Stimulated activated CD4-positive, alpha-beta T cell treated with anti-CD3 and anti-CD28 coated beads, Interleukin-12 subunit alpha, Interleukin-12 subunit beta, amount 100 ng/mL, for 48 hours (primary cell): ENCODE measurements around the gene NLGN1.

ENCODE experiments used
- DNase-seq, 3 donors: peaks; one replicate each; pipeline ENCODE4 v3.0.0-alpha.2; 2020; ENCODE audit warnings: low read depth in 2 of 3, low spot score in 1 of 3

NLGN1 gene

GRCh38 chr3:173632945-173633344 lies 235.4 kb downstream of the NLGN1 start:
- no peak for DNase-seq

DNA sequence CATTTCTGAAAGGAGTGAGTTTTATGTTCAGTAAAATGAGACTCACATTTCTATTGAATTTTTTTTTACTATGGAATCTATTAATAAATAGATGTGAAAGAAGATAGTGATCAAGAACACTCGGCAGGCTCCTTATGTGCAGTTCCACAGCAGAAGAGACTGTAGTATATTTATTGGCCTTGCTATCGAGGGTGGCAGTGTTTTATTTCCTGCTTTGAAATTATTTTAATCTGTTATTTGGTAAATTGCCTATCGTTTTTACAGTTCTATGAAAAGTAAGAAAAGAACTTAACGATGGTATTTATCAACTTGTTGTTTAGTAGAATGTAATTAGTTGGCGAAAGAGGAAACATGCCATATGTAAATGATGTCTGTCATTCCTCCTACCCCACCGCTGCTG lies 238.3 kb downstream of the NLGN1 start:
- no peak for DNase-seq

DNA sequence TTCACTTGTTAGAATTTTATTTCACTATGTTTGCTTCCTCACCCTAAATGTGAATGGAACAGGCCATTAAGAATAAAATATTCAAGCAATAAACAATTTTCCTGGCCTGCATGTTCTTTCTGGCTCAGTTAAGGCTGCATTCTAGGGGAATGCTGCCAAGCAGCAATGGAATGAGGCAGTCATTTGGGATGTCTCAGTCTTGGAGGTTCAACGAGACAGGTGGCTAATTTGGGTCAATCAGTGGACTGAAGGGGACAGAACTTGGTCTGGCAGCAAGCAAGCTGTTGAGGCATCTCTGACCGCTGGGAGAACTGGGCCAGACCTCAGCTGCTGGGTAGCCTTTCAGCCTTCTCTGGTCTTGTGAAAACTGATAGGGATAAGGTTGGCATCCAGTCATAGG lies 241.6 kb downstream of the NLGN1 start:
- no peak for DNase-seq

- DNase-seq = no peak
These were observed 244.2 kb downstream of the NLGN1 start for GRCh38 chr3:173641696-173642095.

DNA sequence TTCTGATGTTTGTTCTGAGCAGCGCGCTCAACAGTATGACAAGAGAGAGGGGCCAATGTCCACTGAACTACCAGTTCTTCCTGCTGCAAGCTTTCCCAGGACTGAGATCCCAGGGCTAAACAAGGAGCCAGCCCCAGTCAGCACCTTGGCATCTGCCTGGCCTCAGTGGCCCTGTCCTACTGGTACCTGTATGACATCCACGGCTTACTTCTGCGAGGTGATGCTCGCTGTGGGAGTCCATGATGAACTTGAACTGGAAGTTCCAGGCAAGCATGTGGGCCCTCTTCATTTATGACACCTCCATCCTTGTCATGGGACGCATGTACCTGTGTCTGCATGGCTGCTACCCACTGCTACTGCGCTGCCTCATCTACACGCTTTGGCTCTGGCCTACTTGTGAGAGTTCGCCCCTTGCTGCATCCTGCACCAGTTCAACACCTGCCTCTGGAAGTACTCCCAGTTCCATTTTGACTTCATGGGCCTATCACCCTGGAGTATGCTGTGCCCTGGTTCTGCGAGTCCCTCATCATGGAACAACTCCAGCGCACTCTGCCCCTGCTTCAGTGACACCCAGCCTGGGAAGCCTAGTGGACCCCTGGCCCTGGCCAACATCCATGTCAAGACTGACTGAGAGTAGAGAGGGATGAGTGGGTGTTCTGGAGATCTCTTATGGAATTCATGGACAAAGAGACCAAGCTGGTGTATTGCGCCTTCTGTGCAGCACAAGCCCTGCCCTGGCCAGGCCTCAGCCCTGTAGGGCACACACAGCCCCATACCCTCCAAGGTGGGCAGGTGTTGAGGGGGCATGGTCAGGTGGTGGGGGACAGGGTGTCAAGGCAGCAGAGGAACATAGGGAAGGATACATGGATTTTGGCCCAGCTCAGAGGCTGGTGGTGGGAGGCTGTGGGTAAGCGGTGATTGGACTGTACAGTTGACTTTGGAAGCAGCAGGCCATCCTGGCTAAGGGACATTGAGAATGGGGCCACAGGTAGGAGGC lies 246.8 kb downstream of the NLGN1 start:
- no peak for DNase-seq

DNA sequence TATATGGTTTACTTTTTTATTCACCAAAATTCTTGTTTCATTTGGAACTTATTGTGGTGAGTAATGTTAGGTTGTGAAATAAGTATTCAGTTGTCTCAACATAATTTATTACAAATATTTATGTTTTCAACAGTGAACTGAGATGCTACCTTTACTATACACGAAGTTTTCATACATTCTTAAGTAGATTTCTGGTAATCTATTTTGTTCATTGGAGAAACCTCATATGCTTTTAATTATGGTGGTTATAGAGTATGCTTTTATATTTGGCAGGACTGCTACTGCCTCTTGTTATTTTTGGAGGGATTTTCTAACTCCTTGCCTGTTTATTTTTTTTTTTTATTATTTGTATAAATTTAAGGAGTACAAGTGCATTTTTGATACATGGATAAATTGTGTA lies 253.1 kb downstream of the NLGN1 start:
- DNase-seq = no peak

- no peak for DNase-seq
These were observed 254.5 kb downstream of the NLGN1 start for GRCh38 chr3:173652093-173652492.

DNA sequence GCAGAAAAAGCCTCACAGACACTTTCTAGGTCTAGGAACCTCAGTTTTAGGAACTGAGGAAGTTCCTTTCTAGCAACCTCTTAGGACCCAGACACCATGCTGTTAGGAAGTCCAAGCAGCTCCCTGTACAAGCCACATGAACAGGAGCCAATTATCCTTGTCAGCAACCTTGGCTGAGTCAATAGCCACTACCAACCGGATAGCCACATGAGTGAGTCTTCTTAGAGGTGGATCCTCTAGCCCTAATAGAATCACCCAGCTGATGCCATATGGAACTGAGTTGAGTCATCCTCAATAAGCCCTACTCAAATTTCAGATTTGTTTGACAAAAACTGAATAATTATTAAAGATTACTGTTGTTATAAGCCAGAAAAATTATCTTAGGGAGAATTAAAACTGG lies 256.2 kb downstream of the NLGN1 start:
- DNase-seq = no peak

- DNase-seq = no peak
These were observed 262.4 kb downstream of the NLGN1 start for GRCh38 chr3:173659972-173660371.

GRCh38 chr3:173660645-173661299 lies 263.2 kb downstream of the NLGN1 start:
- no peak for DNase-seq

DNA sequence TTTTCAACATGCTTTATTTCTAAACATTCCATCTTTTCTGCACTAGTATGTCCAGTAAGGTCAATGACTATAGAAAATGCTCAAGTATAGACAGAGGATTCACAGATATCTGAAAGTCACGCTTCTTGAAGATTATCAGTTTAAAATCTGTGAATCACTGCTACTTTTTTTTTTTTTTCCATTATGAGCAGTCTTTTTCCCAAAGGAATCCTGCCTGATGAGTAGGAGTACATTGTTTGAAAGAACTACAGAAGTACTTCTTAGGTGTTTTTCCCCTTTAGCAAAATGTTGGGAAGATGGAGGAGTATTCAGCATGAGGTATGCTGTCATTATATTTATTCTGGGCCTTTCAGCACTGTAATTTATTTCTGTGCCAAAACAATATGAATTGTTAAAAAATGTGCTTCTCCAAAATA lies 266.2 kb downstream of the NLGN1 start:
- DNase-seq = no peak

DNA sequence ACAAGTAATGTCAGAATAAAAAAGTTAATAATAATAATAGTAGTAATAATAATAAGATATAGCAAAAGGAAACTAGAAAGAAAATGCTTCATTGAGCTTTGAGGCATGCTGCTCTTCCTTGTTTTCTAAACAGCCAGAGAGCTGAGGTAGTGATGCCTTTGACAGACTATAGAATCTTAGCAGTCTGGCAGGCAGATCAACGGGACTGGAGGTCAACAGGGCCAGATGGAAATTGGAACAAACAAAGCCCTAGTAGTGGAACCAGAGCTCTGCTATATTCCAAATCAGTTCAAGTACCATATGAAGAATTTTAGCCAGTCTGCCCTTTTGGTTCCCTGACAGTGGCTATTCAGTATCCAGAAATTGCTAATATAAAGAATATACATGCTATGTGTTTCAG lies 278.6 kb downstream of the NLGN1 start:
- no peak for DNase-seq

DNA sequence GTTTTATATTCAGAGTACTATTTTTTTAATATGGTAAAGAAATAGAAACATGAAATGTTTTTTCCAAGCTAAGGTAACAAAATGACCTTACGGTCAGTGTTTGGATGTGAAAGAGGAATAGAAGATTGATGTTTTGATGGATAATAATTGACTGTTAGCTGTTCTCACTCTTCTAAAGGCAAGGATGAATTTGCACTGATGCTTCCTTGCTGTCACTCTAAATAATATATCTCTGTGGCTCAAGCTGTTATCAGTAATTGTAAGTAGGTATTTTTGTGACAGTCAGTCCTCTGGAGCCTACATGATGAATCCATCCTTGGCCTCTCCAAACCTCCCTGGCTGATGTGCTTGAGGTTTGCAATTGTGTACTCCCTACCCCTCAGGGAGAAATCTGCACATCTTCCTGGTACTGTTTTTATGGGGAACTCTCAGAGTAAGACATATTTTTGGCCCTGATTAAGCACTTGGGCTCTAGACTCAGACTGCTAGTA lies 283.7 kb downstream of the NLGN1 start:
- DNase-seq = no peak

- DNase-seq = no peak
These were observed 287.9 kb downstream of the NLGN1 start for GRCh38 chr3:173685456-173685855.

DNA sequence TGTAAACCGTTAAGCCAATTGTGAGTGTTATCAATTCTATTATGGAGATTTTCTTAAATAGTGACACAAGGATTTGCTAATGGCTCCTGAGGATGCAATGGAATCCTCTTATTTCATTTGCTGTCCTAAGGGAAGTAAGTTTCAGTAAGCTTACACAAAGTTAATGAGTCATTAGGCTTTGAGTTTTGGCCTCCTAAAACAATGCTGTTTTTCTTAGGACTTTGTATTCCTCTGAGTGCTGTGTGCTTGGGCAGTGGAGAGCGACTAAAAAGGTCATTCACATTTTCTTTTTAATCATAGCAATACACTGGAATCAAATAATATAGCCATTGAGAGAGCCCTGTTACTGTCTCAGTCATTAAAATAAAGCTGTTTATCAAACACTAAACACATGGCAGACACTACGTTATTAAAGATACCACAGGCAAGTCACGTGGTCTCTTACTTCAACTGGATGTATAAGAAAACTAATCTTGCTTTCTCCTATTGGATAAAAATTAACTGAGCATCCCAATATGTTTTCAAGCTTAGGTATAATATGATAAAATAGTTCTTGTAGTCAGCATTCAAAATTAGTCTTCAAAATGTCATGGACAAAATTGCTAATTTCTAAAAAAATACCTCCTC lies 290.8 kb downstream of the NLGN1 start:
- DNase-seq = no peak

DNA sequence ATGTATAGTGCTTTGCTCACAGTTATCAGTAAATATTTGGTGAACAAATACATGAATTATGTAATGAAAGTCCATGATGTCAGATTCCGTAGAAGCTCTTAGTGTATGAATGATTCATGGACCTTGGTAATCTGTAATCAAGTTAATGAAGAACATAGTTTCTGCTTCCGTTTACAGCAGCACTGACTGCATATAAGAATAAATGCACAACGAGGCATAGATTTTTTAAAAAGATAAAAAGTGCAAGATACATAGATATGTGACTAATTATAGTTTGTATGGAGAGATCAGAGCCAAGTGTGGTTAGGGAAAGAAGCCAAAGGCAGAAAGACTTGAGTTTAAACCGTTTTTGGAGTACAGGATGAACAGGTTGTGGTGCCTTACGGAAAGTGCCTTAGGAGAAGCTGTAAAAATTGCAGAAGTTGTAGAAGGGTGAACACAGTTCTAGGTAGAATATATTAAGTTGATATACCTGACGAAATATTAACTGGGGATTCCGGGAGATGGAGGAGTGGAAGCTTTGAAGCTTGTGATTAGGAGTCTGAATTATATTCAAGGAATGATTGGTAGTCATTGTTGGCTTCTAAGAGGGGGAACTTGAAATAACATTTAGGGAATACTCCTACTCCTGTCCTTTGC lies 293.1 kb downstream of the NLGN1 start:
- no peak for DNase-seq

DNA sequence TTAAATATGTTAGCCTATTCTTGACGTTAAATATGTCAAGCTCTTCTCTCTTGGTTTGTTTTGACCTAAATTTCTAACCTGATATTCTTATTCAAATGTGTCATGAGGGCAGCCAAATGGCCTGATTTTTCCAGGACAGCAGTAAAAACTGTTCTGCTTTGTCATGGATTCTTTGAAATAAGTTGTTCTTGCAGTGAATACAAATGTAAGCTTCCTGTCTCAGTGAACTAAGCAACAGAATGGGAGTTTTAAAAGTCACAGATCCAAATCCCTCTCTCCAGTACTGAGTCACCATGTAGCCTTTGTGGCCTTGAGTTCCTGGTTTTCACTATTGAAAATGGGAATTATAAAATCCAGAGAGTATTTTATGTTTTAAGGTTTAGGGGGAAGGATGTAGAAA lies 301.8 kb downstream of the NLGN1 start:
- no peak for DNase-seq

GRCh38 chr3:173700336-173700735 lies 302.8 kb downstream of the NLGN1 start:
- DNase-seq = no peak

GRCh38 chr3:173702561-173702960 lies 305.0 kb downstream of the NLGN1 start:
- DNase-seq = no peak

DNA sequence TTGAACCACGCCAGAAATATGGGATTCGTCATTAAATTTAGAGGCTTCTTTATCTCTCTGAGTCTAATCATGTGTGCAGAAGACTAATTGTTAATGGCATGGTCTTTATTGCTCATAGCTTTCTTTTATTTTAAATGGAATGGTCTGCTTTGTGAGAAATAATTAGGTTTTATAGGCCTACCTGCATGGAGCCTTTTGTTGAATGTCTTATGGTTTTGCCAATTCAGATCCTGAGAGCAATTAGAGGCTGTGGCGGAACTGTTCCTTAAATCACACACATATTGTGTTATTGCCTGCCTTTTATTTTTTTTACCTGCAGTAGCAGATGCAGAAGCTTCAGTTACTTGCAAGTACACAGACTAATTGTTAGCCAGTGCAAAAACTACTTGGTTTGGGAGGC lies 306.2 kb downstream of the NLGN1 start:
- DNase-seq = no peak

DNA sequence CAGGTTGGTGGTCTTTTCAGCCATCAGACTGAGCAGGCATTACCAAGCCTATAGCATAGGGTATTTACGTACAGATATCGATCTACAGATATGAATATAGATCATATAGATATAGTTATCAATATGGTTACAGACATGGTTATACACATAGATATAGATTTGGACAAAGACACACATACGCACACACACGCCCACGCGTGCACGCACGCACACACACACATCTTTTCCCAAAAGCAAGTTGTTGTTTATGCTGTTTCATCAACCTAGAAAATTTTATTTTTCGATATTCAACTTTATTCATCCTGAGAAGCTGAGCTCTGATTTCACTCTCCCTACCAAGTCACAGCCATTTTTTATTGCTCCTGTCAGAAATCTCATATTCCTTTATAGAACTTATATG lies 309.1 kb downstream of the NLGN1 start:
- DNase-seq = no peak
